BJ (cell line): ENCODE data around the gene SYNJ1. TPM values are rescaled to one million over a fixed set of nuclear protein-coding genes. Genes with fewer than 3 reads are reported as not detected.
"Not testable (repeated sequence)": the region's sequence is repeated elsewhere in the genome, so short reads cannot be mapped to it uniquely, and the experiment has no call there.

Experiments used
- CTCF ChIA-PET: fragments of 350-600 bp; formaldehyde crosslinking; extraction: SDS; loops from one replicate; lab custom pipeline; 2021; ENCODE audit warnings: antibody characterized with exemption, inconsistent platforms; lab: Yijun Ruan, JAX
- POLR2A ChIA-PET: fragments of 300-600 bp; sonication (Branson Sonifier 250); formaldehyde crosslinking; extraction: SDS; loops from one replicate; lab custom pipeline; 2021; ENCODE audit warnings: antibody characterized with exemption; lab: Charles Lee
- DNase-seq: peaks from one replicate; pipeline ENCODE4 v3.0.0-alpha.2; 2011; ENCODE audit warnings: low read depth
- H3K27me3 ChIP-seq: 2 replicates; pipeline ENCODE4 v1.6.0; 2011; ENCODE audit warnings: low read length; ENCODE audit not compliant: control insufficient read depth, insufficient read depth
- H3K36me3 ChIP-seq: 2 replicates; pipeline ENCODE4 v1.5.1; 2011; ENCODE audit warnings: low read length; ENCODE audit not compliant: control insufficient read depth, insufficient read depth
- H3K4me3 ChIP-seq: 2 replicates; pipeline ENCODE4 v1.5.1; 2011; ENCODE audit warnings: low read depth, mild to moderate bottlenecking, control low read depth, low read length
- polyA plus RNA-seq: library from polyadenylated mRNA; depleted of rRNA; stranded (reverse); fragments of >200 nt; gene quantifications from 2 replicates; pipeline ENCODE4 v1.2.3, GENCODE V29; 2011
- TF ChIP-seq, protein P1 (sequence below): IDR thresholded peaks from 2 replicates; pipeline ENCODE4 v1.5.1; 2011; ENCODE audit warnings: low read depth, mild to moderate bottlenecking, control low read depth, inconsistent platforms, low read length, moderate library complexity; ENCODE audit not compliant: insufficient read depth

Gene SYNJ1
- polyA plus RNA-seq, 1 experiment, result 5.0 TPM

GRCh38 chr21:32748529-32748928 lies 20.7 kb upstream of the SYNJ1 start:
- CTCF ChIA-PET, result interaction anchor here (0.8 to 1.4 kb wide), 4 partner anchors 9 to 20 kb away, joined by 3 to 4 read pairs (median 4); partner anchors contain the start of gene SYNJ1

DNA sequence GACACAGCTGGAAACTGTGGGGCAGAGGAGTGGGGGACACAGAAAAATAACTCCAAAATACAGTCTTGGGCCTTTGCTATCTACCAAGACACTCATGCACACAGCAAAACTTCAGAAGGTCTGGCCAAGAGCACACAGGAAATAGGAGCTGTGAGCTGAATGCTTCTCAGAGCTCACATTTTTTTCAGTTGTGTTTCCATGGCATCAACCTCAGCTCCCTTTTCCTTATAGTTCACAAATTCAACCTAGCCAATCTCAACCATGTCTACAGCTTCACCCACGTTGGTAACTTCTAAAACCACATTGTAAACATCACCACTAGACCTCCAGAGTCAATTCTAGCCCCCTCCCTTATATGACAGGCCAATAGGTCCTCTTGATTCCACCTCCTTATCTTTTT lies 19.6 kb upstream of the SYNJ1 start:
- peaks cover 5% of the 10 kb centered on the region for H3K36me3 ChIP-seq
- no peak for DNase-seq
- CTCF ChIA-PET, result interaction anchor here (0.7 to 1.8 kb wide), 2 partner anchors 10 to 24 kb away, joined by 3 to 6 read pairs; partner anchors contain the start of gene PAXBP1

More at GRCh38 chr21:32748529-32748928, 20.7 kb upstream of the SYNJ1 start:
- TF ChIP-seq, protein P1, sequence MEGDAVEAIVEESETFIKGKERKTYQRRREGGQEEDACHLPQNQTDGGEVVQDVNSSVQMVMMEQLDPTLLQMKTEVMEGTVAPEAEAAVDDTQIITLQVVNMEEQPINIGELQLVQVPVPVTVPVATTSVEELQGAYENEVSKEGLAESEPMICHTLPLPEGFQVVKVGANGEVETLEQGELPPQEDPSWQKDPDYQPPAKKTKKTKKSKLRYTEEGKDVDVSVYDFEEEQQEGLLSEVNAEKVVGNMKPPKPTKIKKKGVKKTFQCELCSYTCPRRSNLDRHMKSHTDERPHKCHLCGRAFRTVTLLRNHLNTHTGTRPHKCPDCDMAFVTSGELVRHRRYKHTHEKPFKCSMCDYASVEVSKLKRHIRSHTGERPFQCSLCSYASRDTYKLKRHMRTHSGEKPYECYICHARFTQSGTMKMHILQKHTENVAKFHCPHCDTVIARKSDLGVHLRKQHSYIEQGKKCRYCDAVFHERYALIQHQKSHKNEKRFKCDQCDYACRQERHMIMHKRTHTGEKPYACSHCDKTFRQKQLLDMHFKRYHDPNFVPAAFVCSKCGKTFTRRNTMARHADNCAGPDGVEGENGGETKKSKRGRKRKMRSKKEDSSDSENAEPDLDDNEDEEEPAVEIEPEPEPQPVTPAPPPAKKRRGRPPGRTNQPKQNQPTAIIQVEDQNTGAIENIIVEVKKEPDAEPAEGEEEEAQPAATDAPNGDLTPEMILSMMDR, result no peak
- H3K36me3 ChIP-seq, result peaks cover 5% of the 10 kb centered on the region
- POLR2A ChIA-PET, result no interaction called here
- H3K4me3 ChIP-seq, result no peak overlapping the region
- no peaks in the 10 kb centered on the region for H3K27me3 ChIP-seq
- no peak for DNase-seq

DNA sequence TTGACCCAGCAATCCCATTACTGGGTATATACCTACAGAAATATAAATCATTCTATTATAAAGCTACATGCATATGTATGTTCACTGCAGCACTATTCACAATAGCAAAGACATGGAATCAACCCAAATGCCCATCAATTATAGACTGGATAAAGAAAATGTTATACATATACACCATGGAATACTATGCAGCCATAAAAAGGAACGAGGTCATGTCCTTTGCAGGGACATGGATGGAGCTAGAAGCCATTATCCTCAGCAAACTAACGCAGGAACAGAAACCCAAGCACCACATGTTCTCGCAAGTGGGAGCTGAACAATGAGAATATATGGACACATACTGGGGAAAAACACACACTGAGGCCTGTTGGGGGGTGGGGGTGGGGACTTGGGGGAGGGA lies 18.9 kb upstream of the SYNJ1 start:
- CTCF ChIA-PET, result interaction anchor here (0.7 to 1.8 kb wide), 2 partner anchors 11 to 25 kb away, joined by 3 to 6 read pairs; partner anchors contain the start of gene PAXBP1
- H3K4me3 ChIP-seq, H3K27me3 ChIP-seq, DNase-seq, H3K36me3 ChIP-seq, POLR2A ChIA-PET: not testable (repeated sequence)

More for the DNA sequence above, 19.6 kb upstream of the SYNJ1 start:
- H3K4me3 ChIP-seq, result no peak overlapping the region
- TF ChIP-seq, protein P1, result no peak
- POLR2A ChIA-PET, result no interaction called here
- H3K27me3 ChIP-seq, result no peaks in the 10 kb centered on the region

GRCh38 chr21:32742396-32742795 lies 14.6 kb upstream of the SYNJ1 start:
- peaks cover 2% of the 10 kb centered on the region; the same call in 1 of the 2 replicates for H3K36me3 ChIP-seq
- no peak for DNase-seq
- H3K4me3 ChIP-seq, result no peak overlapping the region
- H3K27me3 ChIP-seq, result no peaks in the 10 kb centered on the region
- TF ChIP-seq, protein P1, result no peak
- CTCF ChIA-PET, result no interaction called here
- POLR2A ChIA-PET, result no interaction called here

DNA sequence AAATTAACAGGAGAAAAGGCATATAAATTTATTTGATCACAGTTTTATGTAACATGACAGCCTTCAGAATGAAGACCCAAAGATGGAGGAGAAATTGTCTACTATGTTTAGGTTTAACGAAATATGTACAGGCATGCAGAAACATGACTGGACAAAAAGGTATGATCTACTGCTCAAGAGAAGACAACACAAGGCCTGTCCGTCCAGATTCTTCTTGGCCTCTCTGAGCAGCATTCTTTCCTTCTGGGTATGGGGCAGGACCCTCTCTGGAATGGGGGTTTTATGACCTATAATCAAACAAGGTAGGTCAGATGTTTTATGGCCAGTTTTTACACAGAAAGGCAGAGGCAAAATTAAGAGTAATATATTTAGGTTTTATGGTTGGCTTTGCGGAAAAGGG lies 13.5 kb upstream of the SYNJ1 start:
- CTCF ChIA-PET, result no interaction called here
- TF ChIP-seq, protein P1, result no peak
- 0 out of 2 replicates have a peak, but pooled peaks cover 2% of the 10 kb centered on the region for H3K36me3 ChIP-seq

DNA sequence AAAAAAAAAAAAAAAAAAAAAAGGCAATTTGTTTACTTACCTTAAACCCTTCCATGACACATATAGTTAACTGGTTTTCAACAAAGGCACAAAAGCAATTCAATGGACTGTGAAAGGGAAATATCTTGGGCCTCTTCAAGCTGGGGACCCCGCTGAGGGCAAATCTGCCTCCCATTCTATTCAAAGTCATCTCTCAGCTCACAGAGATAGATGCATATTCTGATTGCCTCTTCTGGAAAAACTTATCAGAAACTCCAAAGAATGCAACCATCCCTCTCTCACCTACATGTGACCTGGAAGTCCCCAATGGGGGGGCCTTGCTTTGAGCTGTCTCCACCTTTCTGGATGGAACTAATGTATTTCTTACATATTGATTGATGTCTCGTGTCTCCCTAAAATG lies 12.1 kb upstream of the SYNJ1 start:
- TF ChIP-seq, protein P1, result no peak
- ChIA-PET POLR2A (no interaction called here), CTCF (interaction anchor here (0.6 kb wide), 1 partner anchor 16 kb away, joined by 3 read pairs; no protein-coding TSS in a partner anchor)
- no peak overlapping the region for H3K4me3 ChIP-seq
- no peak for DNase-seq
- H3K27me3 ChIP-seq, result no peaks in the 10 kb centered on the region
- H3K36me3 ChIP-seq, result 0 out of 2 replicates have a peak, but pooled peaks cover 2% of the 10 kb centered on the region

More for the DNA sequence above, 13.5 kb upstream of the SYNJ1 start:
- Histone ChIP-seq H3K4me3 (no peak overlapping the region), H3K27me3 (no peaks in the 10 kb centered on the region)
- POLR2A ChIA-PET, result no interaction called here
- no peak for DNase-seq

- CTCF ChIA-PET, POLR2A ChIA-PET, DNase-seq, H3K36me3 ChIP-seq, H3K4me3 ChIP-seq, H3K27me3 ChIP-seq: not testable (repeated sequence)
Observed at GRCh38 chr21:32736083-32736482, 8.3 kb upstream of the SYNJ1 start.
